GM23338 (cell line): ENCODE results near the gene SPRED3. TPM values are rescaled to one million over a fixed set of nuclear protein-coding genes. Genes with fewer than 3 reads are reported as not detected.

Source experiments
- ATAC-seq: fragments of 200-7000 bp; cut with Tn5 transposase; 3 replicates; pipeline ENCODE4 v1.9.1; 2020
- DNase-seq: peaks from one replicate; pipeline ENCODE4 v3.0.0-alpha.2; 2015; ENCODE audit warnings: low spot score
- H2AFZ ChIP-seq: fragments of 200-600 bp; sonication (generic); 2 replicates; pipeline ENCODE4 v1.8.0; 2016; ENCODE audit warnings: antibody characterized with exemption, mild to moderate bottlenecking, moderate library complexity
- H3F3A ChIP-seq: fragments of 200-600 bp; sonication (generic); replicated peaks from 2 replicates; pipeline ENCODE4 v1.8.0; 2017; ENCODE audit warnings: antibody characterized with exemption, mixed run types, low read depth
- H3K27ac ChIP-seq: fragments of 200-600 bp; sonication (generic); 2 replicates; pipeline ENCODE4 v1.6.1; 2016; ENCODE audit warnings: low read depth
- H3K27me3 ChIP-seq: fragments of 200-600 bp; sonication (generic); 2 replicates; pipeline ENCODE4 v1.8.0; 2016; ENCODE audit warnings: mild to moderate bottlenecking, mixed run types, moderate library complexity; ENCODE audit not compliant: insufficient read depth
- H3K36me3 ChIP-seq: fragments of 200-600 bp; sonication (generic); 2 replicates; pipeline ENCODE4 v1.8.0; 2016; ENCODE audit warnings: mild to moderate bottlenecking; ENCODE audit not compliant: insufficient read depth
- H3K4me1 ChIP-seq: fragments of 200-600 bp; sonication (generic); 2 replicates; pipeline ENCODE4 v1.8.0; 2016; ENCODE audit warnings: mild to moderate bottlenecking, moderate library complexity; ENCODE audit not compliant: insufficient read depth
- H3K4me2 ChIP-seq: fragments of 200-600 bp; sonication (generic); 2 replicates; pipeline ENCODE4 v1.7.1; 2017; ENCODE audit warnings: mixed run types
- H3K4me3 ChIP-seq: fragments of 200-600 bp; sonication (generic); 2 replicates; pipeline ENCODE4 v1.6.1; 2016; ENCODE audit warnings: mixed run types
- H3K79me2 ChIP-seq: fragments of 200-600 bp; sonication (generic); replicated peaks from 2 replicates; pipeline ENCODE4 v1.8.0; 2017; ENCODE audit warnings: mild to moderate bottlenecking; ENCODE audit not compliant: insufficient read depth
- H3K9me2 ChIP-seq: fragments of 200-600 bp; sonication (generic); 2 replicates; pipeline ENCODE4 v1.8.0; 2017; ENCODE audit not compliant: insufficient read depth
- H4K20me1 ChIP-seq: fragments of 200-600 bp; sonication (generic); replicated peaks from 2 replicates; pipeline ENCODE4 v1.8.0; 2017; ENCODE audit warnings: mild to moderate bottlenecking; ENCODE audit not compliant: insufficient read depth
- H3K27ac Mint-ChIP-seq: 2 replicates; pipeline ENCODE4 v1.8.0; 2020; ENCODE audit warnings: inconsistent platforms, mild to moderate bottlenecking, moderate library complexity, mixed read lengths
- H3K27me3 Mint-ChIP-seq: 3 replicates; pipeline ENCODE4 v1.8.0; 2022; ENCODE audit warnings: low read depth, mild to moderate bottlenecking, moderate library complexity, mixed read lengths, inconsistent platforms; ENCODE audit not compliant: insufficient read depth, poor library complexity
- H3K36me3 Mint-ChIP-seq: 3 replicates; pipeline ENCODE4 v1.8.0; 2021; ENCODE audit warnings: low read depth, mild to moderate bottlenecking, inconsistent platforms, moderate library complexity, mixed read lengths
- H3K4me1 Mint-ChIP-seq: 3 replicates; pipeline ENCODE4 v1.8.0; 2020; ENCODE audit warnings: mild to moderate bottlenecking, inconsistent platforms, mixed read lengths
- H3K4me3 Mint-ChIP-seq: 3 replicates; pipeline ENCODE4 v1.8.0; 2021; ENCODE audit warnings: moderate library complexity, mild to moderate bottlenecking, inconsistent platforms, mixed read lengths
- H3K9me3 Mint-ChIP-seq: 3 replicates; pipeline ENCODE4 v1.8.0; 2020; ENCODE audit warnings: moderate library complexity, mild to moderate bottlenecking, inconsistent platforms, mixed read lengths
- CREB1 ChIP-seq: fragments of 250-450 bp; sonication (Bioruptor Pico); IDR thresholded peaks from 2 replicates; pipeline ENCODE4 v1.5.0; 2020; ENCODE audit warnings: low read depth, mild to moderate bottlenecking, moderate library complexity
- EZH2 ChIP-seq: fragments of 200-600 bp; sonication (generic); IDR thresholded peaks from one replicate; pipeline ENCODE4 v1.8.0; 2017; ENCODE audit warnings: antibody characterized with exemption, mild to moderate bottlenecking, low read depth; ENCODE audit not compliant: unreplicated experiment
- EZH2phosphoT487 ChIP-seq: fragments of 200-600 bp; sonication (generic); IDR thresholded peaks from one replicate; pipeline ENCODE4 v1.8.1; 2018; ENCODE audit warnings: antibody characterized with exemption; ENCODE audit not compliant: unreplicated experiment
- JUNB ChIP-seq: IDR thresholded peaks from one replicate; pipeline ENCODE4 v1.6.1; 2016; ENCODE audit warnings: antibody characterized with exemption; ENCODE audit not compliant: unreplicated experiment
- NANOG ChIP-seq: IDR thresholded peaks from 2 replicates; pipeline ENCODE4 v1.6.1; 2016; ENCODE audit warnings: antibody characterized with exemption, borderline replicate concordance
- POLR2AphosphoS5 ChIP-seq: IDR thresholded peaks from 2 replicates; pipeline ENCODE4 v1.6.1; 2016; ENCODE audit warnings: antibody characterized with exemption, low read depth
- STAT1 ChIP-seq: IDR thresholded peaks from one replicate; pipeline ENCODE4 v1.6.1; 2016; ENCODE audit warnings: antibody characterized with exemption; ENCODE audit not compliant: unreplicated experiment
- ZNF114 ChIP-seq: fragments of 250-450 bp; sonication (Bioruptor Pico); IDR thresholded peaks from 2 replicates; pipeline ENCODE4 v1.5.0; 2020; ENCODE audit warnings: mild to moderate bottlenecking, moderate library complexity
- ZNF331 ChIP-seq: fragments of 250-450 bp; sonication (Bioruptor Pico); IDR thresholded peaks from 2 replicates; pipeline ENCODE4 v1.5.0; 2020; ENCODE audit warnings: low read depth, mild to moderate bottlenecking, moderate library complexity
- ZNF462 ChIP-seq: fragments of 250-450 bp; sonication (Bioruptor Pico); IDR thresholded peaks from 2 replicates; pipeline ENCODE4 v1.5.0; 2020; ENCODE audit warnings: mild to moderate bottlenecking, moderate library complexity
- polyA plus RNA-seq: library from polyadenylated mRNA; unstranded; fragments of >200 nt; fragmentation: Nextera tagmentation; extraction: Ambion mirVana; gene quantifications from 2 replicates; pipeline ENCODE4 v1.2.1, GENCODE V29; 2016
- total RNA-seq: library from RNA; depleted of rRNA; stranded (reverse); fragments of >200 nt; shearing (Covaris generic); gene quantifications from 2 replicates; pipeline ENCODE4 v1.2.3, GENCODE V29; 2014
- TF ChIP-seq, protein P1 (sequence below): IDR thresholded peaks from 2 replicates; pipeline ENCODE4 v1.6.1; 2016; ENCODE audit warnings: antibody characterized with exemption
- TF ChIP-seq, protein P2 (sequence below): IDR thresholded peaks from one replicate; pipeline ENCODE4 v1.6.1; 2018; ENCODE audit warnings: antibody characterized with exemption; ENCODE audit not compliant: unreplicated experiment
- TF ChIP-seq, protein P3 (sequence below), 2 experiments: fragments of 200-600 bp in 1 of 2; sonication (generic) in 1 of 2; conservative IDR thresholded peaks; 2 replicates each; pipeline versions ENCODE4 v1.5.1 to v1.6.1; 2016 to 2017; ENCODE audit warnings: antibody characterized with exemption in 2 of 2, low read depth in 2 of 2, mild to moderate bottlenecking in 2 of 2, moderate library complexity in 1 of 2

SPRED3 gene
- total and polyA plus RNA-seq, 2 experiments from 2014 or later: 3.9 to 11.6 TPM

- H3K27ac ChIP-seq: no peak overlapping the region
- no peak overlapping the region for H3K27ac Mint-ChIP-seq
- H3K36me3 ChIP-seq: no peaks in the 10 kb centered on the region
- H2AFZ ChIP-seq: no peak overlapping the region
- H3K27me3 ChIP-seq: peaks cover 80% of the 10 kb centered on the region
- H3K4me3 ChIP-seq: no peak overlapping the region
- peaks cover 4% of the 10 kb centered on the region; the same call in 2 of the 3 replicates for H3K9me3 Mint-ChIP-seq
- DNase-seq (no peak), ATAC-seq (no peak)
- peaks cover 9% of the 10 kb centered on the region for H3K36me3 Mint-ChIP-seq
- peaks cover 11% of the 10 kb centered on the region; the same call in 2 of the 3 replicates for H3K4me1 Mint-ChIP-seq
- H3K27me3 Mint-ChIP-seq: peaks cover 63% of the 10 kb centered on the region
- no peak overlapping the region for H3K4me3 Mint-ChIP-seq
- TF ChIP-seq ZNF331 (CRISPR knock-in tag) (no peak), NANOG (no peak), EZH2phosphoT487 (no peak), ZNF114 (CRISPR knock-in tag) (no peak), CREB1 (CRISPR knock-in tag) (no peak), ZNF462 (CRISPR knock-in tag) (no peak), JUNB (no peak), EZH2 (no peak), POLR2AphosphoS5 (no peak), STAT1 (no peak)
- TF ChIP-seq, protein P1, sequence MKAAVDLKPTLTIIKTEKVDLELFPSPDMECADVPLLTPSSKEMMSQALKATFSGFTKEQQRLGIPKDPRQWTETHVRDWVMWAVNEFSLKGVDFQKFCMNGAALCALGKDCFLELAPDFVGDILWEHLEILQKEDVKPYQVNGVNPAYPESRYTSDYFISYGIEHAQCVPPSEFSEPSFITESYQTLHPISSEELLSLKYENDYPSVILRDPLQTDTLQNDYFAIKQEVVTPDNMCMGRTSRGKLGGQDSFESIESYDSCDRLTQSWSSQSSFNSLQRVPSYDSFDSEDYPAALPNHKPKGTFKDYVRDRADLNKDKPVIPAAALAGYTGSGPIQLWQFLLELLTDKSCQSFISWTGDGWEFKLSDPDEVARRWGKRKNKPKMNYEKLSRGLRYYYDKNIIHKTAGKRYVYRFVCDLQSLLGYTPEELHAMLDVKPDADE: no peak
- TF ChIP-seq, protein P2, sequence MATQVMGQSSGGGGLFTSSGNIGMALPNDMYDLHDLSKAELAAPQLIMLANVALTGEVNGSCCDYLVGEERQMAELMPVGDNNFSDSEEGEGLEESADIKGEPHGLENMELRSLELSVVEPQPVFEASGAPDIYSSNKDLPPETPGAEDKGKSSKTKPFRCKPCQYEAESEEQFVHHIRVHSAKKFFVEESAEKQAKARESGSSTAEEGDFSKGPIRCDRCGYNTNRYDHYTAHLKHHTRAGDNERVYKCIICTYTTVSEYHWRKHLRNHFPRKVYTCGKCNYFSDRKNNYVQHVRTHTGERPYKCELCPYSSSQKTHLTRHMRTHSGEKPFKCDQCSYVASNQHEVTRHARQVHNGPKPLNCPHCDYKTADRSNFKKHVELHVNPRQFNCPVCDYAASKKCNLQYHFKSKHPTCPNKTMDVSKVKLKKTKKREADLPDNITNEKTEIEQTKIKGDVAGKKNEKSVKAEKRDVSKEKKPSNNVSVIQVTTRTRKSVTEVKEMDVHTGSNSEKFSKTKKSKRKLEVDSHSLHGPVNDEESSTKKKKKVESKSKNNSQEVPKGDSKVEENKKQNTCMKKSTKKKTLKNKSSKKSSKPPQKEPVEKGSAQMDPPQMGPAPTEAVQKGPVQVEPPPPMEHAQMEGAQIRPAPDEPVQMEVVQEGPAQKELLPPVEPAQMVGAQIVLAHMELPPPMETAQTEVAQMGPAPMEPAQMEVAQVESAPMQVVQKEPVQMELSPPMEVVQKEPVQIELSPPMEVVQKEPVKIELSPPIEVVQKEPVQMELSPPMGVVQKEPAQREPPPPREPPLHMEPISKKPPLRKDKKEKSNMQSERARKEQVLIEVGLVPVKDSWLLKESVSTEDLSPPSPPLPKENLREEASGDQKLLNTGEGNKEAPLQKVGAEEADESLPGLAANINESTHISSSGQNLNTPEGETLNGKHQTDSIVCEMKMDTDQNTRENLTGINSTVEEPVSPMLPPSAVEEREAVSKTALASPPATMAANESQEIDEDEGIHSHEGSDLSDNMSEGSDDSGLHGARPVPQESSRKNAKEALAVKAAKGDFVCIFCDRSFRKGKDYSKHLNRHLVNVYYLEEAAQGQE: no peak
- TF ChIP-seq, protein P3, sequence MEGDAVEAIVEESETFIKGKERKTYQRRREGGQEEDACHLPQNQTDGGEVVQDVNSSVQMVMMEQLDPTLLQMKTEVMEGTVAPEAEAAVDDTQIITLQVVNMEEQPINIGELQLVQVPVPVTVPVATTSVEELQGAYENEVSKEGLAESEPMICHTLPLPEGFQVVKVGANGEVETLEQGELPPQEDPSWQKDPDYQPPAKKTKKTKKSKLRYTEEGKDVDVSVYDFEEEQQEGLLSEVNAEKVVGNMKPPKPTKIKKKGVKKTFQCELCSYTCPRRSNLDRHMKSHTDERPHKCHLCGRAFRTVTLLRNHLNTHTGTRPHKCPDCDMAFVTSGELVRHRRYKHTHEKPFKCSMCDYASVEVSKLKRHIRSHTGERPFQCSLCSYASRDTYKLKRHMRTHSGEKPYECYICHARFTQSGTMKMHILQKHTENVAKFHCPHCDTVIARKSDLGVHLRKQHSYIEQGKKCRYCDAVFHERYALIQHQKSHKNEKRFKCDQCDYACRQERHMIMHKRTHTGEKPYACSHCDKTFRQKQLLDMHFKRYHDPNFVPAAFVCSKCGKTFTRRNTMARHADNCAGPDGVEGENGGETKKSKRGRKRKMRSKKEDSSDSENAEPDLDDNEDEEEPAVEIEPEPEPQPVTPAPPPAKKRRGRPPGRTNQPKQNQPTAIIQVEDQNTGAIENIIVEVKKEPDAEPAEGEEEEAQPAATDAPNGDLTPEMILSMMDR (conservative IDR thresholded peaks at IDR 0.05; ENCODE audit: low read depth in 2 of 2): no peak
- H3K79me2 ChIP-seq: no peaks in the 10 kb centered on the region
- 0 out of 2 replicates have a peak, but pooled peaks cover 8% of the 10 kb centered on the region for H3F3A ChIP-seq
- peaks cover 6% of the 10 kb centered on the region; the same call in 1 of the 2 replicates for H3K9me2 ChIP-seq
- no peaks in the 10 kb centered on the region for H4K20me1 ChIP-seq
- peaks cover 5% of the 10 kb centered on the region; the same call in 1 of the 2 replicates for H3K4me1 ChIP-seq
- H3K4me2 ChIP-seq: no peak overlapping the region
Observed at GRCh38 chr19:38399537-38399936, 11.0 kb downstream of the SPRED3 start.
